ENCODE measurements around the gene SFTPB. TPM values are rescaled to one million over a fixed set of nuclear protein-coding genes. Genes with fewer than 3 reads are reported as not detected.

SFTPB gene
- polyA plus RNA-seq, 1 donor from 2014 or later: not detected

GRCh38 chr2:85667561-85668008, 414 bp downstream of the SFTPB start:
- no peaks in the 10 kb centered on the region for H3K9me3 ChIP-seq (ENCODE audit: low read length)
- no peak overlapping the region for H2AFZ ChIP-seq (ENCODE audit: low read depth, low read length)
- H3K4me2 ChIP-seq (ENCODE audit: low read length): no peak overlapping the region
- H3K27me3 ChIP-seq (ENCODE audit: insufficient read depth, low read depth, low read length): no peaks in the 10 kb centered on the region
- no peaks in the 10 kb centered on the region for H3K9me2 ChIP-seq (ENCODE audit: insufficient read depth, low read length)
- H3K36me3 ChIP-seq (ENCODE audit: insufficient read depth, low read length): no peaks in the 10 kb centered on the region
- no peaks in the 10 kb centered on the region for H3K79me2 ChIP-seq (replicated peaks; ENCODE audit: insufficient read depth, low read length)
- no peaks in the 10 kb centered on the region for H3F3A ChIP-seq (ENCODE audit: insufficient read depth, low read length, poor library complexity, severe bottlenecking)
- no peak overlapping the region for H3K4me3 ChIP-seq (ENCODE audit: low read length)
- no peak overlapping the region for H3K9ac ChIP-seq (ENCODE audit: low read length)
- no peak for TF ChIP-seq MXI1 (conservative IDR thresholded peaks at IDR 0.05; ENCODE audit: poor library complexity, severe bottlenecking)
- no peak for TF ChIP-seq TAF1 (IDR thresholded peaks at IDR 0.05; ENCODE audit: low read depth)
- TF ChIP-seq SMC3 (conservative IDR thresholded peaks at IDR 0.05; ENCODE audit: poor library complexity): no peak
- no peak for TF ChIP-seq CTCF (IDR thresholded peaks at IDR 0.05; ENCODE audit: poor library complexity, severe bottlenecking)
- TF ChIP-seq EP300 (conservative IDR thresholded peaks at IDR 0.05; ENCODE audit: poor library complexity, severe bottlenecking): no peak
- TF ChIP-seq POLR2AphosphoS5 (IDR thresholded peaks at IDR 0.05): no peak
- no peak for TF ChIP-seq REST (IDR thresholded peaks at IDR 0.05; ENCODE audit: borderline replicate concordance)
- TF ChIP-seq RAD21 (conservative IDR thresholded peaks at IDR 0.05): no peak
- TF ChIP-seq EZH2 (IDR thresholded peaks at IDR 0.05; ENCODE audit: borderline replicate concordance, insufficient read depth, low read length, poor library complexity, severe bottlenecking): no peak
- no peaks in the 10 kb centered on the region for H4K20me1 ChIP-seq (ENCODE audit: insufficient read depth)
- H3K27ac ChIP-seq (ENCODE audit: low read length): no peak overlapping the region

GRCh38 chr2:85666435-85667316, 1.3 kb downstream of the SFTPB start:
- H3K4me3 ChIP-seq (ENCODE audit: low read length): no peak overlapping the region

More at GRCh38 chr2:85666435-85667316, 1.3 kb downstream of the SFTPB start:
- no peaks in the 10 kb centered on the region for H3K9me3 ChIP-seq (ENCODE audit: low read length)
- no peaks in the 10 kb centered on the region for H3K27me3 ChIP-seq (ENCODE audit: insufficient read depth, low read depth, low read length)
- TF ChIP-seq EP300 (conservative IDR thresholded peaks at IDR 0.05; ENCODE audit: poor library complexity, severe bottlenecking): no peak
- no peak for TF ChIP-seq SMC3 (conservative IDR thresholded peaks at IDR 0.05; ENCODE audit: poor library complexity)
- no peak for TF ChIP-seq POLR2AphosphoS5 (IDR thresholded peaks at IDR 0.05)
- TF ChIP-seq TAF1 (IDR thresholded peaks at IDR 0.05; ENCODE audit: low read depth): no peak
- no peak for TF ChIP-seq EZH2 (IDR thresholded peaks at IDR 0.05; ENCODE audit: borderline replicate concordance, insufficient read depth, low read length, poor library complexity, severe bottlenecking)
- no peak for TF ChIP-seq CTCF (IDR thresholded peaks at IDR 0.05; ENCODE audit: poor library complexity, severe bottlenecking)
- TF ChIP-seq REST (IDR thresholded peaks at IDR 0.05; ENCODE audit: borderline replicate concordance): no peak
- no peaks in the 10 kb centered on the region for H3K79me2 ChIP-seq (replicated peaks; ENCODE audit: insufficient read depth, low read length)
- no peak overlapping the region for H3K9ac ChIP-seq (ENCODE audit: low read length)
- H3K36me3 ChIP-seq (ENCODE audit: insufficient read depth, low read length): no peaks in the 10 kb centered on the region
- no peak overlapping the region for H2AFZ ChIP-seq (ENCODE audit: low read depth, low read length)
- no peaks in the 10 kb centered on the region for H3K9me2 ChIP-seq (ENCODE audit: insufficient read depth, low read length)
- no peak overlapping the region for H3K27ac ChIP-seq (ENCODE audit: low read length)
- no peaks in the 10 kb centered on the region for H3F3A ChIP-seq (ENCODE audit: insufficient read depth, low read length, poor library complexity, severe bottlenecking)
- no peak overlapping the region for H3K4me2 ChIP-seq (ENCODE audit: low read length)
- no peaks in the 10 kb centered on the region for H4K20me1 ChIP-seq (ENCODE audit: insufficient read depth)
